HL-60 (cell line): Measurements from ENCODE around the gene BAMBI.

ENCODE experiments used
- DNase-seq, 2 experiments: peaks; one replicate each; pipeline ENCODE4 v3.0.0-alpha.2; 2010 to 2020; ENCODE audit warnings: low read depth in 1 of 2, low spot score in 1 of 2
- H3K27ac ChIP-seq: fragments of 250-450 bp; sonication (Bioruptor Pico); replicated peaks from 2 replicates; pipeline ENCODE4 v1.5.1; 2020; ENCODE audit warnings: mild to moderate bottlenecking, moderate library complexity
- H3K27me3 ChIP-seq: fragments of 250-450 bp; sonication (Bioruptor Pico); 2 replicates; pipeline ENCODE4 v1.5.1; 2021; ENCODE audit warnings: mild to moderate bottlenecking, moderate library complexity; ENCODE audit not compliant: insufficient read depth, poor library complexity, severe bottlenecking
- H3K4me3 ChIP-seq: replicated peaks from 2 replicates; pipeline ENCODE4 v1.5.1; 2011; ENCODE audit warnings: mild to moderate bottlenecking, control low read depth, low read length; ENCODE audit not compliant: insufficient read depth
- GABPA ChIP-seq: IDR thresholded peaks from 2 replicates; pipeline ENCODE4 v1.6.1; 2012; ENCODE audit warnings: low read depth
- POLR2AphosphoS5 ChIP-seq: IDR thresholded peaks from 2 replicates; pipeline ENCODE4 v1.6.1; 2012; ENCODE audit warnings: low read depth
- SPI1 ChIP-seq: IDR thresholded peaks from 2 replicates; pipeline ENCODE4 v1.6.1; 2012; ENCODE audit warnings: low read depth, mild to moderate bottlenecking, borderline replicate concordance
- TF ChIP-seq, protein P1 (sequence below): IDR thresholded peaks from 2 replicates; pipeline ENCODE4 v1.6.1; 2012; ENCODE audit warnings: low read depth; ENCODE audit not compliant: insufficient replicate concordance
- TF ChIP-seq, protein P2 (sequence below): IDR thresholded peaks from one replicate; pipeline ENCODE4 v1.5.1; 2011; ENCODE audit warnings: low read length, control low read depth, inconsistent platforms; ENCODE audit not compliant: insufficient read depth

BAMBI gene

DNA sequence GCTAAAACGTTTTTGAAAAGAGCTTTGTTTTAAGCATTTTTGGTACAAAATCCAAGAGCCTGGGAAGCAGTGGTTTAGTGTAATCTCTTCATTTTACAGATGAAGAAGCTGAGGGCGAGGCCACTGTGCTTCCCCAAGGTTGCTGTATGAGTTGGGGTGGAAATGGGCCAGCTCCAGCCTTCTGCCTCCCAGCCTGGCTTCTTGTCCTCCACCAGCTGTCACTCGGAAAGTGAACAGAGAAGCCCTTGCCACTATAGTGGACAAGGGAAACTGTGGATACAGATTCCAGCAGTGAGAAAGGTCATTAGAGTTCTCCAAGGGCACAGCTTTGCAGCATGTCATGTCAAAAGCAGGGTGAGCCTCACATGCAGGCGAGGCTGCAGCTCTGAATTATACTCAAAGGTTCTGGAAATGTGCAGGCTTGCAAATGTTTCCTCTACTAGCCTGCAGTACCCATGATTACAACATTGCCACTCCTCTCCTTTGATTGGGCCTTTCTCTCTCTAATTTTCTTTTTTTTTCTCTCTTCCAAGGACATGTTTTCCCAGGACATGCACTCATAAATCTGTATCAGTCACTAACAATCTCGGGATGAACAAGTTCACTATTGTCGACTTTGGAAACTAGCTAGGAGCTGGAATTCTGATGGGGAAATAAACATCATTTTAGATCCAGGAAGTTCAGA, 33.0 kb downstream of the BAMBI start:
- no peak for DNase-seq
- H3K27me3 ChIP-seq, result no peaks in the 10 kb centered on the region
- H3K27ac ChIP-seq, result no peak overlapping the region
- no peak overlapping the region for H3K4me3 ChIP-seq
- TF ChIP-seq POLR2AphosphoS5 (no peak), SPI1 (no peak), GABPA (no peak)
- TF ChIP-seq, protein P1, sequence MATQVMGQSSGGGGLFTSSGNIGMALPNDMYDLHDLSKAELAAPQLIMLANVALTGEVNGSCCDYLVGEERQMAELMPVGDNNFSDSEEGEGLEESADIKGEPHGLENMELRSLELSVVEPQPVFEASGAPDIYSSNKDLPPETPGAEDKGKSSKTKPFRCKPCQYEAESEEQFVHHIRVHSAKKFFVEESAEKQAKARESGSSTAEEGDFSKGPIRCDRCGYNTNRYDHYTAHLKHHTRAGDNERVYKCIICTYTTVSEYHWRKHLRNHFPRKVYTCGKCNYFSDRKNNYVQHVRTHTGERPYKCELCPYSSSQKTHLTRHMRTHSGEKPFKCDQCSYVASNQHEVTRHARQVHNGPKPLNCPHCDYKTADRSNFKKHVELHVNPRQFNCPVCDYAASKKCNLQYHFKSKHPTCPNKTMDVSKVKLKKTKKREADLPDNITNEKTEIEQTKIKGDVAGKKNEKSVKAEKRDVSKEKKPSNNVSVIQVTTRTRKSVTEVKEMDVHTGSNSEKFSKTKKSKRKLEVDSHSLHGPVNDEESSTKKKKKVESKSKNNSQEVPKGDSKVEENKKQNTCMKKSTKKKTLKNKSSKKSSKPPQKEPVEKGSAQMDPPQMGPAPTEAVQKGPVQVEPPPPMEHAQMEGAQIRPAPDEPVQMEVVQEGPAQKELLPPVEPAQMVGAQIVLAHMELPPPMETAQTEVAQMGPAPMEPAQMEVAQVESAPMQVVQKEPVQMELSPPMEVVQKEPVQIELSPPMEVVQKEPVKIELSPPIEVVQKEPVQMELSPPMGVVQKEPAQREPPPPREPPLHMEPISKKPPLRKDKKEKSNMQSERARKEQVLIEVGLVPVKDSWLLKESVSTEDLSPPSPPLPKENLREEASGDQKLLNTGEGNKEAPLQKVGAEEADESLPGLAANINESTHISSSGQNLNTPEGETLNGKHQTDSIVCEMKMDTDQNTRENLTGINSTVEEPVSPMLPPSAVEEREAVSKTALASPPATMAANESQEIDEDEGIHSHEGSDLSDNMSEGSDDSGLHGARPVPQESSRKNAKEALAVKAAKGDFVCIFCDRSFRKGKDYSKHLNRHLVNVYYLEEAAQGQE, result no peak
- TF ChIP-seq, protein P2, sequence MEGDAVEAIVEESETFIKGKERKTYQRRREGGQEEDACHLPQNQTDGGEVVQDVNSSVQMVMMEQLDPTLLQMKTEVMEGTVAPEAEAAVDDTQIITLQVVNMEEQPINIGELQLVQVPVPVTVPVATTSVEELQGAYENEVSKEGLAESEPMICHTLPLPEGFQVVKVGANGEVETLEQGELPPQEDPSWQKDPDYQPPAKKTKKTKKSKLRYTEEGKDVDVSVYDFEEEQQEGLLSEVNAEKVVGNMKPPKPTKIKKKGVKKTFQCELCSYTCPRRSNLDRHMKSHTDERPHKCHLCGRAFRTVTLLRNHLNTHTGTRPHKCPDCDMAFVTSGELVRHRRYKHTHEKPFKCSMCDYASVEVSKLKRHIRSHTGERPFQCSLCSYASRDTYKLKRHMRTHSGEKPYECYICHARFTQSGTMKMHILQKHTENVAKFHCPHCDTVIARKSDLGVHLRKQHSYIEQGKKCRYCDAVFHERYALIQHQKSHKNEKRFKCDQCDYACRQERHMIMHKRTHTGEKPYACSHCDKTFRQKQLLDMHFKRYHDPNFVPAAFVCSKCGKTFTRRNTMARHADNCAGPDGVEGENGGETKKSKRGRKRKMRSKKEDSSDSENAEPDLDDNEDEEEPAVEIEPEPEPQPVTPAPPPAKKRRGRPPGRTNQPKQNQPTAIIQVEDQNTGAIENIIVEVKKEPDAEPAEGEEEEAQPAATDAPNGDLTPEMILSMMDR, result no peak

DNA sequence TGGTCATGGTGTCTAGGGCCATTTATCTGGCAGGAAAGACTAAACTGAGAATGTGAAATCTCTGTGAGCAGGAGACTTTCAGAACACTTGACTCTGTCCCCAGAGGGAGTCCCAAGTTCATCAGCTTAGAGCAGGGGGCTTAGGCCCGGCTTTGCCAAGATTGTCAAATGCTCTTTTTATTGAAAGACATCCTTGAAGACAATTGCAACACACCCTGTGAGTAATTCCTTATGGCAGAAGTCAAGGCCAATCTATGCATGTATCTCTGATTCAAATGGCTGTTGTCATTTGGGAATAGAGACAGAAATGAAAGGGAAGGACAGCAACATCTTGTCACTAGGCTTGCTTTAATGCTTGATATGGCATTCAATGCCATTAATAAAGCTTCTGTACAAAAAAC, 33.7 kb downstream of the BAMBI start:
- TF ChIP-seq GABPA, result no peak
- no peak overlapping the region for H3K4me3 ChIP-seq
- no peaks in the 10 kb centered on the region for H3K27me3 ChIP-seq
- DNase-seq, result no peak
- H3K27ac ChIP-seq, result no peak overlapping the region

DNA sequence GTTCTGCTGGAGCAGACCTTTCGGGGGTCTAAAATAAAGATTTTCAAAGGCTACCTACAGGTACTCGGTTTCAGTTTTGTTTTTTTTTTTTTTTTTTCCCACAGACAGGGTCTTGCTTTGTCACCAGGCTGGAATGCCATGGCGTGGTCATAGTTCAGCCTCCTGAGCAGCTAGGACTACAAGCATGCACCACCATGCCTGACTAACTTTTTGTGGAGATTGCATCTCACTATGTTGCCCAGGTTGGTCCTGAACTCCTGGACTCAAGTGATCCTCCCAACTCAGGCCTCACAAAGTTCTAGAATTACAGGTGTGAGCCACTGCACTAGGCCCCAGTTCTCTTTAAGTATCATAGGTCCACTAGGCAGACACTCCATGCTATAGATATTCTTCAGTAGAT, 34.5 kb downstream of the BAMBI start:
- H3K4me3 ChIP-seq, result no peak overlapping the region
- DNase-seq, result no peak
- no peaks in the 10 kb centered on the region for H3K27me3 ChIP-seq
- TF ChIP-seq POLR2AphosphoS5 (no peak), SPI1 (no peak), GABPA (no peak)
- TF ChIP-seq, protein P2, result no peak
- TF ChIP-seq, protein P1, result no peak
- H3K27ac ChIP-seq, result no peak overlapping the region

DNA sequence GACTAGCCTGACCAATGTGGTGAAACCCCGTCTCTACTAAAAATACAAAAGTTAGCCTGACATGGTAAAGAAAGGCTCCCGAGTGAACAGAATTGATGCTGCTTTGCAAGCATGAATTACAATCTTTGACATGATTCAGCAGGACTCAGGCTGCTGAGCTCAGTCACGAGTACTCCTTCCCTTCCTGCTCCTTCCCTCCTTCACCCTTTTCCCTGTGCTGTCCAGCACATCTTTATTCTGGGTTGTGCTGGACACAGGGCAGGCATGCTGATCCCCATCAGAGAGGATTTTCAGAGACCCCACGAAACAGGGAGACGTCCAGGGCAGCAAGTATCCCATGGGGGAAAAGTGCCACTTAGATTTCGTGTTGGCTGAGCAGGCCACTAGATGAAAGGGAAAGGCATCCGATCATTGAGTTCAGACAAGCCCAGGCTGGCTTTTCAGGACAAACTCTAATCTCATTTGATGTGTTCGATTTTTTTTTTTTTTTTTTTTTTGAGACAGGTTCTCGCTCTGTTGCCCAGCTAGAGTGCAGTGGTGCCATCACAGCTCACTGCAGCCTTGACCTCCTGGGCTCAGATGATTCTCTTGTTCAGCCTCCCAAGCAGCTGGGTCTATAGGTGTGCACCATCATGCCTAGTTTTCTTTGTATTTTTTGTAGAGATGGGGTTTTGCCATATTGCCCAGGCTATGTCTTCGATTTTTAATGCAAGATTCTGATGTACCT, 36.5 kb downstream of the BAMBI start:
- Histone ChIP-seq H3K27me3 (no peaks in the 10 kb centered on the region), H3K27ac (no peak overlapping the region), H3K4me3 (no peak overlapping the region)
- TF ChIP-seq, protein P2, result no peak
- no peak for TF ChIP-seq SPI1
- TF ChIP-seq, protein P1, result no peak
- TF ChIP-seq POLR2AphosphoS5, result no peak
- TF ChIP-seq GABPA, result no peak
- no peak for DNase-seq
